HG03139 (cell line): ENCODE measurements around the gene CORO2A.
"Not testable (repeated sequence)": the region's sequence is repeated elsewhere in the genome, so short reads cannot be mapped to it uniquely, and the experiment has no call there.

ENCODE experiments used
- ATAC-seq: cut with Tn5 transposase; IDR thresholded peaks from one replicate; pipeline ENCODE4 v1.9.1; 2021; ENCODE audit not compliant: unreplicated experiment

CORO2A gene

GRCh38 chr9:98191671-98192502 is 550 bp downstream of the CORO2A start:
- no peak for ATAC-seq

- ATAC-seq, result no peak
Observed at GRCh38 chr9:98191181-98191608, 1.2 kb downstream of the CORO2A start.

GRCh38 chr9:98190757-98191105 is 1.7 kb downstream of the CORO2A start:
- ATAC-seq, result no peak

- ATAC-seq, result no peak
Observed at GRCh38 chr9:98189412-98189811, 3.0 kb downstream of the CORO2A start.

- ATAC-seq, result no peak
Observed at GRCh38 chr9:98187926-98188325, 4.5 kb downstream of the CORO2A start.

- ATAC-seq, result no peak
Observed at GRCh38 chr9:98186236-98186635, 6.2 kb downstream of the CORO2A start.

- ATAC-seq, result no peak
Observed at GRCh38 chr9:98185611-98186171, 6.7 kb downstream of the CORO2A start.

GRCh38 chr9:98185021-98185567 is 7.3 kb downstream of the CORO2A start:
- ATAC-seq, result no peak

GRCh38 chr9:98184326-98184725 is 8.1 kb downstream of the CORO2A start:
- ATAC-seq, result no peak

- no peak for ATAC-seq
Observed at GRCh38 chr9:98182889-98183599, 9.4 kb downstream of the CORO2A start.

GRCh38 chr9:98182069-98182820 is 10.2 kb downstream of the CORO2A start:
- ATAC-seq, result no peak

GRCh38 chr9:98181746-98182068 is 10.7 kb downstream of the CORO2A start:
- ATAC-seq, result no peak

- ATAC-seq, result no peak
Observed at GRCh38 chr9:98180996-98181395, 11.4 kb downstream of the CORO2A start.

GRCh38 chr9:98178874-98179850 is 13.3 kb downstream of the CORO2A start:
- ATAC-seq, result no peak

GRCh38 chr9:98176391-98177259 is 15.8 kb downstream of the CORO2A start:
- ATAC-seq, result no peak

- no peak for ATAC-seq
Observed at GRCh38 chr9:98175762-98176161, 16.7 kb downstream of the CORO2A start.

GRCh38 chr9:98175028-98175569 is 17.3 kb downstream of the CORO2A start:
- no peak for ATAC-seq

- ATAC-seq, result not testable (repeated sequence)
Observed at GRCh38 chr9:98174502-98174918, 17.9 kb downstream of the CORO2A start.

- no peak for ATAC-seq
Observed at GRCh38 chr9:98173181-98173580, 19.3 kb downstream of the CORO2A start.
